Activated T-cell treated with anti-CD3 and anti-CD28 coated beads, Interleukin-2, amount 50 U/mL, for 1 hour (primary cell): ENCODE measurements around the gene ICA1.
"Not testable (repeated sequence)": the region's sequence is repeated elsewhere in the genome, so short reads cannot be mapped to it uniquely, and the experiment has no call there.

Experiments
- DNase-seq: peaks from one replicate; pipeline ENCODE4 v3.0.0-alpha.2; 2020

Gene ICA1

GRCh38 chr7:8261711-8262695, at the start of gene ICA1:
ICA1 (minus strand) TSS chr7:8262167; CDS start chr7:8235926, 26,241 bp downstream.
- DNase-seq, result peak; percentile 19

GRCh38 chr7:8310876-8311275, 48.9 kb upstream of the ICA1 start:
- DNase-seq, result no peak

GRCh38 chr7:8305625-8306388, 43.8 kb upstream of the ICA1 start:
- DNase-seq, result no peak

- DNase-seq, result no peak
Observed at GRCh38 chr7:8305104-8305503, 43.1 kb upstream of the ICA1 start.

- no peak for DNase-seq
Observed at GRCh38 chr7:8303904-8304528, 42.0 kb upstream of the ICA1 start.

- DNase-seq, result not testable (repeated sequence)
Observed at GRCh38 chr7:8297023-8297422, 35.1 kb upstream of the ICA1 start.

- no peak for DNase-seq
Observed at GRCh38 chr7:8296362-8296659, 34.3 kb upstream of the ICA1 start.

GRCh38 chr7:8295638-8296361, 33.8 kb upstream of the ICA1 start:
- no peak for DNase-seq

GRCh38 chr7:8291397-8292141, 29.6 kb upstream of the ICA1 start:
- no peak for DNase-seq

GRCh38 chr7:8290645-8291308, 28.8 kb upstream of the ICA1 start:
- DNase-seq, result no peak

- DNase-seq, result no peak
Observed at GRCh38 chr7:8286118-8286517, 24.2 kb upstream of the ICA1 start.

GRCh38 chr7:8285155-8285554, 23.2 kb upstream of the ICA1 start:
- DNase-seq, result no peak

GRCh38 chr7:8284606-8285005, 22.6 kb upstream of the ICA1 start:
- DNase-seq, result no peak

GRCh38 chr7:8283968-8284367, 22.0 kb upstream of the ICA1 start:
- DNase-seq, result no peak

GRCh38 chr7:8282871-8283270, 20.9 kb upstream of the ICA1 start:
- no peak for DNase-seq

GRCh38 chr7:8282162-8282561, 20.2 kb upstream of the ICA1 start:
- no peak for DNase-seq

GRCh38 chr7:8278183-8278582, 16.2 kb upstream of the ICA1 start:
- DNase-seq, result no peak

GRCh38 chr7:8277394-8277982, 15.5 kb upstream of the ICA1 start:
- DNase-seq, result no peak

- no peak for DNase-seq
Observed at GRCh38 chr7:8274589-8274988, 12.6 kb upstream of the ICA1 start.

- no peak for DNase-seq
Observed at GRCh38 chr7:8271960-8272359, 10.0 kb upstream of the ICA1 start.

GRCh38 chr7:8263048-8263447, 1.1 kb upstream of the ICA1 start:
- no peak for DNase-seq
